Ovary (tissue), 3 donors: ENCODE measurements around the gene LANCL2.

Source experiments
- EP300 ChIP-seq: sonication (generic); formaldehyde crosslinking; IDR thresholded peaks from one replicate; pipeline ENCODE4 v1.6.1; 2017; ENCODE audit warnings: antibody characterized with exemption
- POLR2A ChIP-seq: fragments of 450-650 bp; IDR thresholded peaks from one replicate; pipeline ENCODE4 v1.6.1; 2017; ENCODE audit warnings: antibody characterized with exemption, mild to moderate bottlenecking, moderate library complexity
- TF ChIP-seq, protein P1 (sequence below), 3 donors: fragments of 450-650 bp in 2 of 3; fragments of 200-600 bp in 1 of 3; IDR thresholded peaks; one replicate each; pipeline versions ENCODE4 v1.5.1 to v1.8.0; 2016 to 2022; ENCODE audit warnings: antibody characterized with exemption in 3 of 3, mild to moderate bottlenecking in 1 of 3
- donor health status: DM: no; HTN: no; CAD: no.

GRCh38 chr7:55326081-55326835, 38.9 kb upstream of the LANCL2 start:
- TF ChIP-seq, protein P1, sequence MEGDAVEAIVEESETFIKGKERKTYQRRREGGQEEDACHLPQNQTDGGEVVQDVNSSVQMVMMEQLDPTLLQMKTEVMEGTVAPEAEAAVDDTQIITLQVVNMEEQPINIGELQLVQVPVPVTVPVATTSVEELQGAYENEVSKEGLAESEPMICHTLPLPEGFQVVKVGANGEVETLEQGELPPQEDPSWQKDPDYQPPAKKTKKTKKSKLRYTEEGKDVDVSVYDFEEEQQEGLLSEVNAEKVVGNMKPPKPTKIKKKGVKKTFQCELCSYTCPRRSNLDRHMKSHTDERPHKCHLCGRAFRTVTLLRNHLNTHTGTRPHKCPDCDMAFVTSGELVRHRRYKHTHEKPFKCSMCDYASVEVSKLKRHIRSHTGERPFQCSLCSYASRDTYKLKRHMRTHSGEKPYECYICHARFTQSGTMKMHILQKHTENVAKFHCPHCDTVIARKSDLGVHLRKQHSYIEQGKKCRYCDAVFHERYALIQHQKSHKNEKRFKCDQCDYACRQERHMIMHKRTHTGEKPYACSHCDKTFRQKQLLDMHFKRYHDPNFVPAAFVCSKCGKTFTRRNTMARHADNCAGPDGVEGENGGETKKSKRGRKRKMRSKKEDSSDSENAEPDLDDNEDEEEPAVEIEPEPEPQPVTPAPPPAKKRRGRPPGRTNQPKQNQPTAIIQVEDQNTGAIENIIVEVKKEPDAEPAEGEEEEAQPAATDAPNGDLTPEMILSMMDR (IDR thresholded peaks at IDR 0.05), result no peak
- TF ChIP-seq POLR2A (no peak), EP300 (no peak)
